ENCODE results near the gene RDH16.

Gene RDH16

DNA sequence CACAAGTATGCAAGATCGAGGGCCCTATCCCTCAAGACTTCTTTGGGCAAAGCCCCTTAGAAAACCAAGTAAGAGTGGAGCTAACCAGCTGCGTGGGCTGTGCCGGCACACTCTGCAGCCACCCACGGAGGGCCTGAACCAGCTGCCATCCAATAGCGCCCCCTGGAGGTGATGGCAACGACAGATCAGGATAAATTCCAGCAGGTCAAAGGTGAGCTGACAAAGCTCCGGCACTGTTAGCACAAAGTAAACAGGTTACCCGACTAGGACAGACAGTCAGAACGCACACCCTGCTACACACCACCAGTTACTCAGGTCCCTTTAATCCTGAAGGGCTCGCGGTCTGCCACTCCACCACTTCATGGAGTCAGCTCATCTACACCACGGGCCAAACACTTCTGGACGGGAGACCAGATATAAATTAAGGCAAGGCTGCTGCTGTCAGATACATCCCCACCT, 44.1 kb upstream of the RDH16 start:
- peak; percentile 72 for DNase-seq (ENCODE audit: low spot score)
- in situ Hi-C loops (cut with MboI; ENCODE audit: low pct_unique_long_range_greater_than_20kb, low sequenced_read_pairs, unreplicated experiment): loop anchor here (5.0 to 10.0 kb wide), 2 partner anchors 173 to 244 kb away; no protein-coding TSS in a partner anchor

DNA sequence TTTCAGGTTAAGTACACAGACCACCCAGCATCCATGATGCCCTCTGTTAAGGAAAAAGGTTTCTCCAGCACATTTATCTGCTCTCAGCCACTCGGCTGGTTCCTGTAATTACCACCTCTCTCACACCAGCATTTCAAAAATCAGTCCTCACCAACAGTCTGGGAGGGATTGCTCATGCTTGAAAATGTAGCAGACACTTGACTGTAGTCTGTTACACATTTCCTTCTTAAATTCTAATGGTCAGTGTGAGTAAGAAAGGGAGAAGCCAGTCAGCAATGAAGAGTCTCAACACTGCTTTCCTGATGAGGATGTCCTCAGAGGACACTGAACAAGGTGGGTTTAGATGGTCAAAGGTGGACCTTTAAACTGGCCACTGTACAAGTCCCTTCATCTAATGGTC, 43.0 kb upstream of the RDH16 start:
- DNase-seq (ENCODE audit: low spot score): no peak
- TF ChIP-seq, protein P1, sequence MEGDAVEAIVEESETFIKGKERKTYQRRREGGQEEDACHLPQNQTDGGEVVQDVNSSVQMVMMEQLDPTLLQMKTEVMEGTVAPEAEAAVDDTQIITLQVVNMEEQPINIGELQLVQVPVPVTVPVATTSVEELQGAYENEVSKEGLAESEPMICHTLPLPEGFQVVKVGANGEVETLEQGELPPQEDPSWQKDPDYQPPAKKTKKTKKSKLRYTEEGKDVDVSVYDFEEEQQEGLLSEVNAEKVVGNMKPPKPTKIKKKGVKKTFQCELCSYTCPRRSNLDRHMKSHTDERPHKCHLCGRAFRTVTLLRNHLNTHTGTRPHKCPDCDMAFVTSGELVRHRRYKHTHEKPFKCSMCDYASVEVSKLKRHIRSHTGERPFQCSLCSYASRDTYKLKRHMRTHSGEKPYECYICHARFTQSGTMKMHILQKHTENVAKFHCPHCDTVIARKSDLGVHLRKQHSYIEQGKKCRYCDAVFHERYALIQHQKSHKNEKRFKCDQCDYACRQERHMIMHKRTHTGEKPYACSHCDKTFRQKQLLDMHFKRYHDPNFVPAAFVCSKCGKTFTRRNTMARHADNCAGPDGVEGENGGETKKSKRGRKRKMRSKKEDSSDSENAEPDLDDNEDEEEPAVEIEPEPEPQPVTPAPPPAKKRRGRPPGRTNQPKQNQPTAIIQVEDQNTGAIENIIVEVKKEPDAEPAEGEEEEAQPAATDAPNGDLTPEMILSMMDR (IDR thresholded peaks at IDR 0.05; ENCODE audit: extremely low read depth, insufficient read depth, missing control alignments): no peak
- in situ Hi-C loops (cut with MboI; ENCODE audit: low pct_unique_long_range_greater_than_20kb, low sequenced_read_pairs, unreplicated experiment): loop anchor here (5.0 to 10.0 kb wide), 2 partner anchors 174 to 243 kb away; no protein-coding TSS in a partner anchor

More for the DNA sequence above, 44.1 kb upstream of the RDH16 start:
- TF ChIP-seq, protein P1 (IDR thresholded peaks at IDR 0.05; ENCODE audit: extremely low read depth, insufficient read depth, missing control alignments): peak; percentile 83

DNA sequence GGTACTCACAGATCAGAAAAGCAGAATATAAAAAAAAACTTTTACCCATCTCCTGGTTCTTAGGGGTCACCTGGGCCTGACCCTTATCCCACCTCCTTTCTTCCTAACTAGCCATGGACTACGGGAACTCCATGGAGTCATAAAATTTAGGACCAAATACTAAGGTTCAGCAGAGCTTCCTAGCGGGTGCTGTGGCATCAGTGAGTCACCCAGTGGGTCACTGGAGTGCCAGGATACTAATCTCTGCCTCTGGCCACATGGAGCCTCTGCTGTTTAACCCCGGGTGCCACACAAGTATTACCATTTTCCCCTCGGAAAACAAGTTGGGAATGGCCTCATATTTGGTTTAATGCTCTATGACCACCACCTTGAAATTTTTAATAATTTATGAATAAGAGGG, 42.0 kb upstream of the RDH16 start:
- in situ Hi-C loops (cut with MboI; ENCODE audit: low pct_unique_long_range_greater_than_20kb, low sequenced_read_pairs, unreplicated experiment): no loop called here
- no peak for DNase-seq (ENCODE audit: low spot score)
- TF ChIP-seq, protein P1 (IDR thresholded peaks at IDR 0.05; ENCODE audit: extremely low read depth, insufficient read depth, missing control alignments): no peak

DNA sequence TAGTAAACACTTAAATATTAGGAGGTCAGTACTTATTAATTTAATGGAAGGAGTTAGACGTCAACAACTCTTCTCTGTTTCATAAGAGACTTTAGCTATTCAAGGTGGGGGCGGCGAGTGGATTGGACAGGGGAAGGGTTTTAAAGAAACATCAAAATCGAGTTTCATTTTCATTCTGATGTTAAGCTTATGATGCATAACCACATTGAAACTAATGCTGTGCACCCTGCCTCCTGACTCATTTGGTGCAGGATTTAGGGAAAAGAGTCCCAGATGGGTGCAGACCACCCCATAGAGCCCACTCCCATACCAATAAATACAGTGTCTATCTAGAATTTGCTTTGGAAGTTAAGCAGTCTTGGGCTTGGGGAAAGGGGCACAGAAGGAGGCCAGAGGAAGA, 41.6 kb upstream of the RDH16 start:
- TF ChIP-seq, protein P1 (IDR thresholded peaks at IDR 0.05; ENCODE audit: extremely low read depth, insufficient read depth, missing control alignments): no peak
- in situ Hi-C loops (cut with MboI; ENCODE audit: low pct_unique_long_range_greater_than_20kb, low sequenced_read_pairs, unreplicated experiment): no loop called here
- DNase-seq (ENCODE audit: low spot score): peak; percentile 85

DNA sequence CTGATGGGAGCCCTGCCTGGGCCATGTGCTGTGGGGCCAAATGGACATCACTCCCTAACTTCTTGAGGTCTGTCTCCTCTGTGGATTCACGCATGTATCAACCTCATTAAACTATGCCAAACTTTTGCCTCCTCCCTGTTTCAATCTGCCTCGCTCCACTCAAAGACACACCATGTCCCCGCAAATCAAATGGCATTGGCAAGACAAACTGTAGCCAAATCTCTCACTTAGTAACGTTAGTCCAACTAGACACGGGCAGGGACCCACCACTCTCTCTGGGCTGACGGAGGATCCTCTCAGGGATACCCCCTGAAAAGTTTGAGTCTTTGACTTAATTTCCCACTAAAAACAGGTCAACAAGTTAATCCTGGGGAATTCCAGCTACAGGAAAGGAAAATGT, 40.9 kb upstream of the RDH16 start:
- TF ChIP-seq, protein P1 (IDR thresholded peaks at IDR 0.05; ENCODE audit: extremely low read depth, insufficient read depth, missing control alignments): no peak
- in situ Hi-C loops (cut with MboI; ENCODE audit: low pct_unique_long_range_greater_than_20kb, low sequenced_read_pairs, unreplicated experiment): no loop called here
- no peak for DNase-seq (ENCODE audit: low spot score)

DNA sequence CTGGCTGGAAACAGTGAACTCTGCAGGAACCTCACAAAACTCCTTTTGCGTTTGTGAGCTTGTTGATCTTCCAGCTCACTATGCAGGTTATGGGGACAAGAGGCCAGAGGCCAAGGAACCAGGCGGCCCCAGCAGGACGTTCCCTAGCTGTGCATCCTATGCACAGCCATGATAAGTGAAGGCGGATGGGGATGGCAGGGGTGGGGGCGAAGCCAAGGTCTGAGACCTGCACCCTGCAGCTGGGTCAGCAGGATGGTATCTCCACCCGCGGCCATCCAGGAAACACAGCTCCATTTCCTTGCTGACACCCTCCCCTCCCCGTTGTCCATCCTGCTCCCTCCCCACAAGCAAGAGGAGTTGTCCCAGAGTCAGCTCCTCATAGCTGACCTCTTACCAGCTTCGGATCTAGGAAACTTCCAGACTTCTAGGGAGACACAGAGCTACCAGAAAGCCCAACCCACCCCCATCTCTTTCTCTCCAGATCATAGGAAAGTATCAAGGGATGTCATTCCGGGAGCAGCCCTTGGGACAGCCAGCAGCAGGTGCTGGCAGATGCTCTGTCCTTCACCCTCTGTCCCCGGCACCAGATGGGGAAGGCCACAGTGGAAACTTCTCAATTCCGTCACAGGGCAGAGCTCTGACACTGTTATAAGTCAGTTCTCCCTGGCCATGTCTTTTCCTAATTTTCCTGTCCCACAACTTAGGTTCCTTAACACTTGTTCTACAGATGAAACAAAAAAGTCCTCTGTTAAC, 39.6 kb upstream of the RDH16 start:
- TF ChIP-seq, protein P1 (IDR thresholded peaks at IDR 0.05; ENCODE audit: extremely low read depth, insufficient read depth, missing control alignments): no peak
- in situ Hi-C loops (cut with MboI; ENCODE audit: low pct_unique_long_range_greater_than_20kb, low sequenced_read_pairs, unreplicated experiment): no loop called here
- no peak for DNase-seq (ENCODE audit: low spot score)

Data from GM13977 (cell line).